HL-60 (cell line): ENCODE results near the gene TMEM121B.

Experiments used
- CTCF ChIP-seq: IDR thresholded peaks from one replicate; pipeline ENCODE4 v1.5.1; 2011; ENCODE audit warnings: low read length, control low read depth, inconsistent platforms; ENCODE audit not compliant: insufficient read depth
- GABPA ChIP-seq: IDR thresholded peaks from 2 replicates; pipeline ENCODE4 v1.6.1; 2012; ENCODE audit warnings: low read depth
- POLR2AphosphoS5 ChIP-seq: IDR thresholded peaks from 2 replicates; pipeline ENCODE4 v1.6.1; 2012; ENCODE audit warnings: low read depth
- REST ChIP-seq: IDR thresholded peaks from 2 replicates; pipeline ENCODE4 v1.6.1; 2012; ENCODE audit warnings: low read depth; ENCODE audit not compliant: insufficient replicate concordance
- SPI1 ChIP-seq: IDR thresholded peaks from 2 replicates; pipeline ENCODE4 v1.6.1; 2012; ENCODE audit warnings: low read depth, mild to moderate bottlenecking, borderline replicate concordance

- TF ChIP-seq CTCF, result no peak
- TF ChIP-seq POLR2AphosphoS5, result no peak
- no peak for TF ChIP-seq REST
- TF ChIP-seq SPI1, result no peak
- no peak for TF ChIP-seq GABPA
These were observed 41.6 kb downstream of the TMEM121B start for GRCh38 chr22:17079572-17079971.
